Endothelial cell (in vitro differentiated cells): ENCODE measurements around the gene RIMKLB. TPM values are rescaled to one million over a fixed set of nuclear protein-coding genes. Genes with fewer than 3 reads are reported as not detected.
"Not testable (repeated sequence)": the region's sequence is repeated elsewhere in the genome, so short reads cannot be mapped to it uniquely, and the experiment has no call there.

ENCODE experiments used
- DNase-seq: peaks from one replicate; pipeline ENCODE4 v3.0.0; 2021; ENCODE audit warnings: low spot score
- H3K27ac Mint-ChIP-seq: one replicate; pipeline ENCODE4 v1.8.0; 2021; ENCODE audit warnings: mixed read lengths, inconsistent platforms; ENCODE audit not compliant: unreplicated experiment
- H3K27me3 Mint-ChIP-seq: one replicate; pipeline ENCODE4 v1.8.0; 2021; ENCODE audit warnings: mild to moderate bottlenecking, moderate library complexity, mixed read lengths, inconsistent platforms; ENCODE audit not compliant: unreplicated experiment
- H3K36me3 Mint-ChIP-seq: one replicate; pipeline ENCODE4 v1.8.0; 2021; ENCODE audit warnings: mild to moderate bottlenecking, low read depth, mixed read lengths, inconsistent platforms; ENCODE audit not compliant: unreplicated experiment
- H3K4me1 Mint-ChIP-seq: one replicate; pipeline ENCODE4 v1.8.0; 2021; ENCODE audit warnings: mild to moderate bottlenecking, mixed read lengths, inconsistent platforms; ENCODE audit not compliant: unreplicated experiment
- H3K4me3 Mint-ChIP-seq: one replicate; pipeline ENCODE4 v1.8.0; 2021; ENCODE audit warnings: mild to moderate bottlenecking, mixed read lengths, inconsistent platforms; ENCODE audit not compliant: unreplicated experiment
- H3K9me3 Mint-ChIP-seq: one replicate; pipeline ENCODE4 v1.8.0; 2021; ENCODE audit warnings: mixed read lengths, inconsistent platforms; ENCODE audit not compliant: unreplicated experiment
- total RNA-seq: library from RNA; stranded (reverse); fragmentation: NEBNext Ultra II Directional; extraction: Animal tissue kit (Norgen Biotek cat#: 25700); gene quantifications from one replicate; pipeline ENCODE4 v1.2.1, GENCODE V29; 2021; ENCODE audit not compliant: unreplicated experiment
- TF ChIP-seq, protein P1 (sequence below): fragments of 200-600 bp; sonication (generic); IDR thresholded peaks from one replicate; pipeline ENCODE4 v1.5.0; 2021; ENCODE audit warnings: antibody characterized with exemption; ENCODE audit not compliant: unreplicated experiment

The RIMKLB gene
- total RNA-seq, 1 donor from 2014 or later = 101 TPM

DNA sequence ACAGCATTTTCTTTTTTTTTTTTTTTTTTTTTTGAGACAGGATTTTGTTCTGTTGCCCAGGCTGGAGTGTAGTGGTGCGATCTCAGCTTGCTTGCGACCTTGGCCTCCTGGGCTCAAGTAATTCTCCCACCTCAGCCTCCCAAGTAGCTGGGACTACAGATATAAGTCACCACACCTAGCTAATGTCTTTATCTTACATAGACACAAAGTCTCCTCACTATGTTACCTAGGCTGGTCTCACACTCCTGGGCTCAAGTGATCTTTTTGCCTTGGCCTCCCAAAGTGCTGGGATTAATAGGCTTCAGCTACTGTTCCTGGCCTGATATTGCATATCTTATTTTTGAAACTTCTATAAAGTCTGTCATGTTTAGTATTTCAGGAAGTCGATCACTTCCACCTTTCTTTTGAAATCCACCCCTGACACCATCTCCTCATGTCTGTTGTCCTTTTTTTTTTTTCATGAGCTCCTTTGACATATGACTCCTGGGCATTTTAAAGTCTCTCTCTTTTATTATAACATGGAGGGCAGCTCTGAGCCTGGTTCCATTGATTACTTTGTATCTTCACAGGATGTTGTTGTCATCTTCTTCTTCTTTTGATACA, 118.8 kb downstream of the RIMKLB start:
- Mint-ChIP-seq H3K27ac (no peak overlapping the region), H3K36me3 (no peaks in the 10 kb centered on the region), H3K9me3 (no peaks in the 10 kb centered on the region), H3K4me1 (no peaks in the 10 kb centered on the region), H3K27me3 (no peaks in the 10 kb centered on the region), H3K4me3 (no peak overlapping the region)
- TF ChIP-seq, protein P1, sequence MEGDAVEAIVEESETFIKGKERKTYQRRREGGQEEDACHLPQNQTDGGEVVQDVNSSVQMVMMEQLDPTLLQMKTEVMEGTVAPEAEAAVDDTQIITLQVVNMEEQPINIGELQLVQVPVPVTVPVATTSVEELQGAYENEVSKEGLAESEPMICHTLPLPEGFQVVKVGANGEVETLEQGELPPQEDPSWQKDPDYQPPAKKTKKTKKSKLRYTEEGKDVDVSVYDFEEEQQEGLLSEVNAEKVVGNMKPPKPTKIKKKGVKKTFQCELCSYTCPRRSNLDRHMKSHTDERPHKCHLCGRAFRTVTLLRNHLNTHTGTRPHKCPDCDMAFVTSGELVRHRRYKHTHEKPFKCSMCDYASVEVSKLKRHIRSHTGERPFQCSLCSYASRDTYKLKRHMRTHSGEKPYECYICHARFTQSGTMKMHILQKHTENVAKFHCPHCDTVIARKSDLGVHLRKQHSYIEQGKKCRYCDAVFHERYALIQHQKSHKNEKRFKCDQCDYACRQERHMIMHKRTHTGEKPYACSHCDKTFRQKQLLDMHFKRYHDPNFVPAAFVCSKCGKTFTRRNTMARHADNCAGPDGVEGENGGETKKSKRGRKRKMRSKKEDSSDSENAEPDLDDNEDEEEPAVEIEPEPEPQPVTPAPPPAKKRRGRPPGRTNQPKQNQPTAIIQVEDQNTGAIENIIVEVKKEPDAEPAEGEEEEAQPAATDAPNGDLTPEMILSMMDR = no peak
- DNase-seq = no peak

DNA sequence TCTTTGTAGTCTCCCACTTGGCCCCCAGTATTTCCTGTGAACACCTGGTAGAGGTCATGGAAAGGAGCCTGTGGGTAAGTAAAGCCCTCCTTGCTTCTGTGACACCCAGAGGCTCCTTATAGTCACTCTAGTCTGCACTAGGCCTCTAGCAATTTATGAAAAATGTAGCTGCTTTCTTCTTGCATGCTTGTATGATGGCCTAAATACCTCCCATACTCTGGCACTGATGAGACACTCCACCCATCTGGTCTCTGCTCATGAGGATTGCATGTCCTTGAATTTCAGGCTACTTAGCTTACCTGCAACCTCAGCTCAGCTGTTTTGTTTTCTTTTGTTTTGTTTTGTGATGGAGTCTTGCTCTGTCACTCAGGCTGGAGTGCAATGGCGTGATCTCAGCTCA, 120.1 kb downstream of the RIMKLB start:
- DNase-seq = no peak
- Mint-ChIP-seq H3K36me3 (no peaks in the 10 kb centered on the region), H3K4me1 (no peaks in the 10 kb centered on the region), H3K27ac (no peak overlapping the region), H3K27me3 (no peaks in the 10 kb centered on the region), H3K9me3 (no peaks in the 10 kb centered on the region), H3K4me3 (no peak overlapping the region)
- TF ChIP-seq, protein P1 = no peak

DNA sequence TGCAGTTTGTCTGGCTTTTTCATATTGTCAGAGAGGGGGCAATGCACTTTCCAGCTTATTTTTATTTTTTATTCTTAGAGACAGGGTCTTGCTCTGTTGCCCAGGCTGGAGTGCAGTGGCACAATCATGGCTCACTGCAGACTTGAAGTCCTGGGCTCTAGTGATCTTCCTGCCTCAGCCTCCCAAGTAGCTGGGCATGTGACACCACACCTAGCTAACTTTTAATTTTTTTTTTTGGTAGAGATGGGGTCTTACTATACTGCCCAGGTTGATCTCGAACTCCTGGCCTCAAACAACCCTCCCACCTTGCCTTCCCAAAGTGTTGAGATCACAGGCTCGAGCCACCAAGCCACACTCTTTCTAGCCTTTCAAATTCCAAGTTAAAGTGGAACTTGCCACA, 120.7 kb downstream of the RIMKLB start:
- Mint-ChIP-seq H3K27ac (no peak overlapping the region), H3K4me1 (no peaks in the 10 kb centered on the region)
- TF ChIP-seq, protein P1 = no peak

DNA sequence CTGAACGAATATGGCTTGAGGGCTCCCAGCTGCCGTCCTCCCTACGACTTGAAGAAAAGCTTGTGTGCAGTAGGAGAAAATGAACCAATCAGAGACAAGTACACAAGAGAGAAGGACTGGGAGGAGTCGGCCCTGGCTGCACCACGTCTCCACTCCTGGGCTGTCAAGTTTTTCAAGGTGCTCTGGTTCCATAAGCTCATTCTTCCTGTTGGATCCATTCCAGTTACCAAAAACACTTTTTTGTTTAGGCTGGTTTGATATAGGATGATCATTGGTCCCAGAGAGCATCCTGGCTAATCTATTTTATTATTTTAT, 121.8 kb downstream of the RIMKLB start:
- Mint-ChIP-seq H3K27me3 (peaks cover 4% of the 10 kb centered on the region), H3K4me3 (no peak overlapping the region), H3K4me1 (no peaks in the 10 kb centered on the region), H3K27ac (no peak overlapping the region), H3K36me3 (no peaks in the 10 kb centered on the region), H3K9me3 (no peaks in the 10 kb centered on the region)
- no peak for DNase-seq
- TF ChIP-seq, protein P1 = no peak

More for the DNA sequence above, 120.7 kb downstream of the RIMKLB start:
- DNase-seq = no peak
- Mint-ChIP-seq H3K27me3 (peaks cover 2% of the 10 kb centered on the region), H3K9me3 (no peaks in the 10 kb centered on the region), H3K4me3 (no peak overlapping the region), H3K36me3 (no peaks in the 10 kb centered on the region)

DNA sequence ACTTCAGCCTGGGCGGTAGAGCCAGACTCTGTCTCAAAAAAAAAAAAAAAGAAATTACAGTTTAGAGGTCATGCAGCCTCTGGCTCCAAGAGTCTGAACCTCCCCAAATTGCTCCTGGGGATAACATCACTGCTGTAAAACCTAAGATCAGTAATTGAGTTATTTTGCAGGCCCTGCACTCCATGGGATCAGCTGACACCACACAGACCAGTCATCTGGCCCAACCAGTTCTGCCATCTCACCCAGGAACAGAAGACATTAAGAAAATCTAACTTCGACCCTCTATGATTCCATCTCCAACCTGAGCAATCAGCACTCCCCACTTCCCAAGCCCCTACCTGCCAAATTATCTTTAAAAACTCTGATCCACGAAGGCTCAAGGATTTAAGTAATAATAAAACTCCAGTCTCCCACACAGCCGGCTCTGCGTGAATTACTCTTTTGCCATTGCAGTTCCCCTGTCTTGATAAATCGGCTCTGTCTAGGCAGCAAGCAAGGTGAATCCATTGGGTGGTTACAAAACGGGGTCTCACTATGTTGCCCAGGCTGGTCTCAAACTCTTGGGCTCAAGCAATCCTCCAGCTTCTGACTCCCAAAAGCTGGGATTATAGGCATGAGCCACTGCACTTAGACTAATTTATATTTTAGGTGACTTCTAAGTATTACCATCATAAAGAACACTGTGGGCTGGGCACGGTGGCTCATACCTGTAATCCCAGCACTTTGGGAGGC, 123.1 kb downstream of the RIMKLB start:
- not testable (repeated sequence) for H3K4me1 Mint-ChIP-seq, H3K4me3 Mint-ChIP-seq, H3K27ac Mint-ChIP-seq, H3K27me3 Mint-ChIP-seq, DNase-seq, H3K36me3 Mint-ChIP-seq, H3K9me3 Mint-ChIP-seq
